ENCODE data around the gene SLC25A5.

The SLC25A5 gene

DNA sequence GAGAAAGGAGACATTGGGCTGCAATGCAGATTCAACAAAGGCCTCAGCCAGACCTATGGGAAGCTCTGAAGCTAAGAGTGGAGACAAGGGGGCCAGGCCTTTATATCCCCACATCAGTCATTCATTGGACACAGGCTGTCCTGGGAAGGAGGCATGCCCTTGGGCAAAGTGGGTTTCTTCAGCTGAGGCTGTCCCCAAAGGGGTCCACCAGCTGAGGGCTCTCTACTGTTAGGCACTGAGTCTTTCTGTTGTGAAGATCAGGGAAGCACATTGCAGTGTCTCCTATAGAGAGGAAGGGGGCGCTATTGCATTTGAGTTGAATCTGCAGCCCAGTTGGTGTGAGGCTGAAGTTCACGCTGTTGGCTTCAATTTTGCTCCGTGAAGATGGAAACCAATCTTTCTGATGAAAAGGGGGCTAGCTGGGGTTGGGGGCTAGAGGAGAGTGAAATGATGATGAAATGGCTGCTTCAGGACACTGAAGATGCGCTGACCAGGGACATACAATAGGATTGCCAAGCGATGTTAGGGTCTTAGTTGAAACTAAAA is 48.0 kb downstream of the SLC25A5 start:
- TF ChIP-seq, protein P1, sequence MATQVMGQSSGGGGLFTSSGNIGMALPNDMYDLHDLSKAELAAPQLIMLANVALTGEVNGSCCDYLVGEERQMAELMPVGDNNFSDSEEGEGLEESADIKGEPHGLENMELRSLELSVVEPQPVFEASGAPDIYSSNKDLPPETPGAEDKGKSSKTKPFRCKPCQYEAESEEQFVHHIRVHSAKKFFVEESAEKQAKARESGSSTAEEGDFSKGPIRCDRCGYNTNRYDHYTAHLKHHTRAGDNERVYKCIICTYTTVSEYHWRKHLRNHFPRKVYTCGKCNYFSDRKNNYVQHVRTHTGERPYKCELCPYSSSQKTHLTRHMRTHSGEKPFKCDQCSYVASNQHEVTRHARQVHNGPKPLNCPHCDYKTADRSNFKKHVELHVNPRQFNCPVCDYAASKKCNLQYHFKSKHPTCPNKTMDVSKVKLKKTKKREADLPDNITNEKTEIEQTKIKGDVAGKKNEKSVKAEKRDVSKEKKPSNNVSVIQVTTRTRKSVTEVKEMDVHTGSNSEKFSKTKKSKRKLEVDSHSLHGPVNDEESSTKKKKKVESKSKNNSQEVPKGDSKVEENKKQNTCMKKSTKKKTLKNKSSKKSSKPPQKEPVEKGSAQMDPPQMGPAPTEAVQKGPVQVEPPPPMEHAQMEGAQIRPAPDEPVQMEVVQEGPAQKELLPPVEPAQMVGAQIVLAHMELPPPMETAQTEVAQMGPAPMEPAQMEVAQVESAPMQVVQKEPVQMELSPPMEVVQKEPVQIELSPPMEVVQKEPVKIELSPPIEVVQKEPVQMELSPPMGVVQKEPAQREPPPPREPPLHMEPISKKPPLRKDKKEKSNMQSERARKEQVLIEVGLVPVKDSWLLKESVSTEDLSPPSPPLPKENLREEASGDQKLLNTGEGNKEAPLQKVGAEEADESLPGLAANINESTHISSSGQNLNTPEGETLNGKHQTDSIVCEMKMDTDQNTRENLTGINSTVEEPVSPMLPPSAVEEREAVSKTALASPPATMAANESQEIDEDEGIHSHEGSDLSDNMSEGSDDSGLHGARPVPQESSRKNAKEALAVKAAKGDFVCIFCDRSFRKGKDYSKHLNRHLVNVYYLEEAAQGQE (IDR thresholded peaks at IDR 0.05; ENCODE audit: insufficient read depth in 1 of 2, low read depth in 2 of 2, low read length in 2 of 2) = no peak
- TF ChIP-seq FOXP2 (optimal IDR thresholded peaks at IDR 0.05; ENCODE audit: borderline replicate concordance, extremely low read depth, extremely low read length, insufficient read depth) = no peak
- TF ChIP-seq SIN3A (IDR thresholded peaks at IDR 0.05; ENCODE audit: borderline replicate concordance, insufficient read depth, low read length) = no peak

DNA sequence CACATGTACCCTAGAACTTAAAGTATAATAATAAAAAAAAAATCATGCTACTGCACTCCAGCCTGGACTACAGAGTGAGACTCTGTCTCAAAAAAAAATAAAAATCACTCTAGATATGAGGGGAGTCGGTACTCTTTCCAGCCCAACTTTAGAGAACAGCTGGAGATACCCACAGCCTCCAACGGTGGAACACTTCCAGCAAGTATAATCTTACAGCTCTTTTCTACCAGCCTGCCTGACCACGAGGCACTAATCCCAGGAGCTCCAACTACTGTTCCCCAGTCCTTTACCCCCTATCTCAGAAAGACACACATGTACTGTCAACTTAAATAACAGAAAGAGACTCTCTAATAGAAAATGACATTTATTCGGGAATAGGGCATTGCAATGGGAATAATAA is 50.1 kb downstream of the SLC25A5 start:
- no peak for TF ChIP-seq POLR2AphosphoS5 (IDR thresholded peaks at IDR 0.05; ENCODE audit: low read depth, low read length)
- TF ChIP-seq, protein P1 (IDR thresholded peaks at IDR 0.05; ENCODE audit: insufficient read depth in 1 of 2, low read depth in 2 of 2, low read length in 2 of 2) = no peak
- TF ChIP-seq FOXP2 (optimal IDR thresholded peaks at IDR 0.05; ENCODE audit: borderline replicate concordance, extremely low read depth, extremely low read length, insufficient read depth) = no peak
- TF ChIP-seq SIN3A (IDR thresholded peaks at IDR 0.05; ENCODE audit: borderline replicate concordance, insufficient read depth, low read length) = no peak

All from PFSK-1 (cell line).